GM20000 (cell line): ENCODE measurements around the gene NFATC1.

Experiments used
- DNase-seq: peaks from one replicate; pipeline ENCODE4 v3.0.0; 2012; ENCODE audit warnings: low spot score
- CTCF ChIP-seq: IDR thresholded peaks from 2 replicates; pipeline ENCODE4 v1.5.1; 2012; ENCODE audit warnings: mild to moderate bottlenecking, control low read depth; ENCODE audit errors: extremely low read depth, missing control alignments

The NFATC1 gene

GRCh38 chr18:79518028-79518682 is 122.4 kb downstream of the NFATC1 start:
- DNase-seq: no peak

GRCh38 chr18:79518683-79519128 is 123.0 kb downstream of the NFATC1 start:
- DNase-seq: no peak
- TF ChIP-seq CTCF: no peak

More at GRCh38 chr18:79518028-79518682, 122.4 kb downstream of the NFATC1 start:
- TF ChIP-seq CTCF: no peak

DNA sequence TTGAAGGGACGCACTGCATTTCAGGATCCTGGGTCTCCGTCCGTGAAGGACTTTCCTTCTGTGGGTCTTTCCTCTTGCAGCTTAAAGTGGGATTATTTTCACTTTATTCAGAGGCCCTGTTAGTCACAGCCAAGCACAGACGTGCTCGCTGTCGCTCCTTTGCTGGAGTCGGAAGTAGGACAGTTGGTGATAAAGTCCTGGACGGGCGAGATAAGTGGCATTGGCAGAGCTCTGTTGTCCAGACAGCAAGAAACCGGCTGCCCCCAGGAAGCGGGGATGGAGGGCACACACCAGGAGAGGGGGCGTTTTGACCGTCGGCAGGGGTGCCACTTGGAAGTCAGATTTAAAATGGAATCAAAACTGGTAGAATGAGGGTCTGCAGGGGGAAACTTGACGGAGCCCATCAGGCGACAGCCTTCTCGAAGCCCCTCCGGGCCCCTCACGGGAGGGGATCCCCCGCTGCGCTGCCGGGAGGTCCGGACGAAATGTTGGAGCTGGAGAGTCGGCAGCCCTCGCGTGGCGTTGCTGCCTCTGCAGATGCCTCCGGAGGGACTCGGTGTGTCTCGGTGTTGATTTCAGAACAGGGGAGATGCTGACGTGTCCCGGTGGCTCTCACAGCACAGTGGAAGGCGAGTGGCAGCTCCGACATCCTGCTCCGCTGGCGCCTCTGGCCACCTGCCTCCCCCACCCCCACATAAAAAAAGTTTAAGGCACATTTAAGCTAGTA is 124.2 kb downstream of the NFATC1 start:
- no peak for DNase-seq
- TF ChIP-seq CTCF: no peak

DNA sequence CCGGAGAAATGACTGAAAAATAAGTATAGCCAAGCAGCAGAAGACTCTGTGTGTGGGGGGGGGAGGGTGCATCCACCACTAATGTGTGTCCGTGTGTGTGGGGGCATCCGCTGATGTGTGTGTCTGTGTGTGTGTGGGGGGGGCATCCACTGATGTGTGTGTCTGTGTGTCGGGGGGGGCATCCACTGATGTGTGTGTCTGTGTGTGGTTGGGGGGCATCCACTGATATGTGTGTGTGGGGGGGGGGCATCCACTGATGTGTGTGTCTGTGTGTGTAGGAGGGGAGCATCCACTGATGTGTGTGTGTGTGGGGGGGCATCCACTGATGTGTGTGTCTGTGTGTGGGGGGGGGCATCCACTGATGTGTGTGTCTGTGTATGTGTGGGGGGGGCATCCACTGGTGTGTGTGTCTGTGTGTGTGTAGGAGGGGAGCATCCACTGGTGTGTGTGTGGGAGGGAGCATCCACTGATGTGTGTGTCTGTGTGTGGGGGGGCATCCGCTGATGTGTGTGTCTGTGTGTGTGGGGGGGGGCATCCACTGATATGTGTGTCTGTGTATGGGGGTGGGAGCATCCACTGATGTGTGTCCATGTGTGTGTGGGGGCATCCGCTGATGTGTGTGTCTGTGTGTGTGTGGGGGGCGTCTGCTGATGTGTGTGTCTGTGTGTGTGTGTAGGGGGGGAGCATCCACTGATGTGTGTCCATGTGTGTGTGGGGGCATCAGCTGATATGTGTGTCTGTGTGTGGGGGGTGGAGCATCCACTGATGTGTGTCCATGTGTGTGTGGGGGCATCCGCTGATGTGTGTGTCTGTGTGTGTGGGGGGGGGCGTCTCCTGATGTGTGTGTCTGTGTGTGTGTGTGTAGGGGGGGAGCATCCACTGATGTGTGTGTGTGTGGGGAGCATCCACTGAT is 125.0 kb downstream of the NFATC1 start:
- no peak for DNase-seq
- TF ChIP-seq CTCF: no peak

DNA sequence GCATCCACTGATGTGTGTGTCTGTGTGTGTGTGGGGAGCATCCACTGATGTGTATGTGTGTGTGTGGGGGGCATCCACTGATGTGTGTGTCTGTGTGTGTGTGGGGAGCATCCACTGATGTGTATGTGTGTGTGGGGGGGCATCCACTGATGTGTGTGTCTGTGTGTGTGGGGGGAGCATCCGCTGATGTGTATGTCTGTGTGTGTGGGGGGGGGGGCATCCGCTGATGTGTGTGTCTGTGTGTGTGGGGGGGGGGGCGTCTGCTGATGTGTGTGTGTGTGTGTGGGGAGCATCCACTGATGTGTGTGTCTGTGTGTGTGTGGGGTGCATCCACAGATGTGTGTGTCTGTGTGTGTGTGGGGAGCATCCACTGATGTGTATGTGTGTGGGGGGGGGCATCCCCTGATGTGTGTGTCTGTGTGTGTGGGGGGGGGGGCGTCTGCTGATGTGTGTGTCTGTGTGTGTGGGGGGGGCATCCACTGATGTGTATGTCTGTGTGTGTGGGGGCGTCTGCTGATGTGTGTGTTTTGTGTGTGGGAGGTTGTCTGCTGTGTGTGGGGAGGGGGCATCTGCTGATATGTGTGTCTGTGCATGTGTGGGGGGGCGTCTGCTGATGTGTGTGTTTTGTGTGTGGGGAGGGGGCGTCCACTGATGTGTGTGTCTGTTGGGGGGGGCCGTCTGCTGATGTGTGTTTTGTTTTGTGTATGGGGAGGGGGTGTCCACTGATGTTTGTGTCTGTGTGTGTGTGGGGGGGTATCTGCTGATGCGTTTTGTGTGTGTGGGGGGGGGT is 125.9 kb downstream of the NFATC1 start:
- DNase-seq: no peak
- no peak for TF ChIP-seq CTCF

GRCh38 chr18:79522451-79523205 is 126.9 kb downstream of the NFATC1 start:
- no peak for TF ChIP-seq CTCF
- DNase-seq: no peak
